Breast epithelium (tissue), 3 donors: ENCODE data around the gene VAMP8.
"Not testable (repeated sequence)": the region's sequence is repeated elsewhere in the genome, so short reads cannot be mapped to it uniquely, and the experiment has no call there.

Experiments
- POLR2AphosphoS5 ChIP-seq, 3 donors: sonication (generic); formaldehyde crosslinking; IDR thresholded peaks; one replicate each; pipeline ENCODE4 v1.6.1; 2017; ENCODE audit warnings: antibody characterized with exemption in 3 of 3
- TF ChIP-seq, protein P1 (sequence below), 3 donors: fragments of 450-650 bp; IDR thresholded peaks; one replicate each; pipeline ENCODE4 v1.5.1; 2016 to 2017; ENCODE audit warnings: antibody characterized with exemption in 3 of 3, mild to moderate bottlenecking in 3 of 3, moderate library complexity in 3 of 3

DNA sequence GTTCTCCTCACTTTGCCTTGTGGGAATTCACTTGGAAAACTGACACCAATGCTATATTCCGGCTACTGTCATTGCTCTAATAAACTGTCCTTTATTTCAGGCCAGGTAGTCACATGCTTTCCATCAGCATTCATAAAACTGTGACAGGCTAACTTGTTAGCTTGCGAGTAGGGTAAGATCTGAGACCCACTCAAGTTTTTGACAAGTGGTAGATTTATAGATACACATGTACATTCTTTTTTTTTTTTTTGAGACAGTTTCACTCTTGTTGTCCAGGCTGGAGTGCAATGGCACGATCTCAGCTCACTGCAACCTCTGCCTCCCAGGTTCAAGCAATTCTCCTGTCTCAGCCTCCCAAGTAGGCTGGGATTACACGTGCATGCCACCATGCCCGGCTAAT is 40.3 kb downstream of the VAMP8 start:
- TF ChIP-seq POLR2AphosphoS5 (IDR thresholded peaks at IDR 0.05): not testable (repeated sequence)
- TF ChIP-seq, protein P1, sequence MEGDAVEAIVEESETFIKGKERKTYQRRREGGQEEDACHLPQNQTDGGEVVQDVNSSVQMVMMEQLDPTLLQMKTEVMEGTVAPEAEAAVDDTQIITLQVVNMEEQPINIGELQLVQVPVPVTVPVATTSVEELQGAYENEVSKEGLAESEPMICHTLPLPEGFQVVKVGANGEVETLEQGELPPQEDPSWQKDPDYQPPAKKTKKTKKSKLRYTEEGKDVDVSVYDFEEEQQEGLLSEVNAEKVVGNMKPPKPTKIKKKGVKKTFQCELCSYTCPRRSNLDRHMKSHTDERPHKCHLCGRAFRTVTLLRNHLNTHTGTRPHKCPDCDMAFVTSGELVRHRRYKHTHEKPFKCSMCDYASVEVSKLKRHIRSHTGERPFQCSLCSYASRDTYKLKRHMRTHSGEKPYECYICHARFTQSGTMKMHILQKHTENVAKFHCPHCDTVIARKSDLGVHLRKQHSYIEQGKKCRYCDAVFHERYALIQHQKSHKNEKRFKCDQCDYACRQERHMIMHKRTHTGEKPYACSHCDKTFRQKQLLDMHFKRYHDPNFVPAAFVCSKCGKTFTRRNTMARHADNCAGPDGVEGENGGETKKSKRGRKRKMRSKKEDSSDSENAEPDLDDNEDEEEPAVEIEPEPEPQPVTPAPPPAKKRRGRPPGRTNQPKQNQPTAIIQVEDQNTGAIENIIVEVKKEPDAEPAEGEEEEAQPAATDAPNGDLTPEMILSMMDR (IDR thresholded peaks at IDR 0.05): not testable (repeated sequence)
